ENCODE data around the gene SH3BP2. TPM values are rescaled to one million over a fixed set of nuclear protein-coding genes. Genes with fewer than 3 reads are reported as not detected.
A peak's percentile ranks its signal among the peaks of the same experiment; 100 is the strongest.

The SH3BP2 gene
- total RNA-seq, 1 donor from 2014 or later = 85.3 TPM

- H3K36me3 Mint-ChIP-seq (ENCODE audit: unreplicated experiment) = peaks cover 7% of the 10 kb centered on the region
- H3K4me1 Mint-ChIP-seq (ENCODE audit: low read depth, unreplicated experiment) = peaks cover 2% of the 10 kb centered on the region
- H3K9me3 Mint-ChIP-seq (ENCODE audit: unreplicated experiment) = peaks cover 2% of the 10 kb centered on the region
- H3K27me3 Mint-ChIP-seq (ENCODE audit: unreplicated experiment) = no peaks in the 10 kb centered on the region
- TF ChIP-seq CTCF (IDR thresholded peaks at IDR 0.05; ENCODE audit: partially characterized antibody, unreplicated experiment) = no peak
- H3K4me3 Mint-ChIP-seq (ENCODE audit: unreplicated experiment) = no peak overlapping the region
- DNase-seq = peak; percentile 6
- no peak overlapping the region for H3K27ac Mint-ChIP-seq (ENCODE audit: unreplicated experiment)
Observed at GRCh38 chr4:2824329-2824835, 31.5 kb downstream of the SH3BP2 start.

- no peaks in the 10 kb centered on the region for H3K27me3 Mint-ChIP-seq (ENCODE audit: unreplicated experiment)
- H3K4me3 Mint-ChIP-seq (ENCODE audit: unreplicated experiment) = no peak overlapping the region
- peak overlapping the region; percentile 73 for H3K27ac Mint-ChIP-seq (ENCODE audit: unreplicated experiment)
- TF ChIP-seq CTCF (IDR thresholded peaks at IDR 0.05; ENCODE audit: partially characterized antibody, unreplicated experiment) = no peak
- H3K4me1 Mint-ChIP-seq (ENCODE audit: low read depth, unreplicated experiment) = peaks cover 2% of the 10 kb centered on the region
- H3K9me3 Mint-ChIP-seq (ENCODE audit: unreplicated experiment) = peaks cover 2% of the 10 kb centered on the region
- H3K36me3 Mint-ChIP-seq (ENCODE audit: unreplicated experiment) = peaks cover 7% of the 10 kb centered on the region
- peak; percentile 13 for DNase-seq
Observed at GRCh38 chr4:2824836-2825381, 32.0 kb downstream of the SH3BP2 start.

- TF ChIP-seq CTCF (IDR thresholded peaks at IDR 0.05; ENCODE audit: partially characterized antibody, unreplicated experiment) = no peak
- Mint-ChIP-seq H3K27me3 (ENCODE audit: unreplicated experiment) (no peaks in the 10 kb centered on the region), H3K4me3 (ENCODE audit: unreplicated experiment) (no peak overlapping the region), H3K9me3 (ENCODE audit: unreplicated experiment) (peaks cover 2% of the 10 kb centered on the region), H3K36me3 (ENCODE audit: unreplicated experiment) (peaks cover 7% of the 10 kb centered on the region), H3K4me1 (ENCODE audit: low read depth, unreplicated experiment) (peaks cover 2% of the 10 kb centered on the region), H3K27ac (ENCODE audit: unreplicated experiment) (no peak overlapping the region)
- DNase-seq = no peak
Observed at GRCh38 chr4:2825740-2826139, 32.9 kb downstream of the SH3BP2 start.

GRCh38 chr4:2827071-2827873, 34.4 kb downstream of the SH3BP2 start:
- no peak overlapping the region for H3K27ac Mint-ChIP-seq (ENCODE audit: unreplicated experiment)

More at GRCh38 chr4:2827071-2827873, 34.4 kb downstream of the SH3BP2 start:
- peaks cover 2% of the 10 kb centered on the region for H3K4me1 Mint-ChIP-seq (ENCODE audit: low read depth, unreplicated experiment)
- no peak overlapping the region for H3K4me3 Mint-ChIP-seq (ENCODE audit: unreplicated experiment)
- H3K36me3 Mint-ChIP-seq (ENCODE audit: unreplicated experiment) = peaks cover 7% of the 10 kb centered on the region
- peak; percentile 17 for DNase-seq
- H3K27me3 Mint-ChIP-seq (ENCODE audit: unreplicated experiment) = no peaks in the 10 kb centered on the region
- TF ChIP-seq CTCF (IDR thresholded peaks at IDR 0.05; ENCODE audit: partially characterized antibody, unreplicated experiment) = no peak
- H3K9me3 Mint-ChIP-seq (ENCODE audit: unreplicated experiment) = peaks cover 2% of the 10 kb centered on the region
